NAMALWA (cell line): ENCODE data around the gene KCTD5.

Source experiments
- DNase-seq: peaks from one replicate; pipeline ENCODE4 v3.0.0-alpha.2; 2015; ENCODE audit warnings: low spot score

KCTD5 gene

DNA sequence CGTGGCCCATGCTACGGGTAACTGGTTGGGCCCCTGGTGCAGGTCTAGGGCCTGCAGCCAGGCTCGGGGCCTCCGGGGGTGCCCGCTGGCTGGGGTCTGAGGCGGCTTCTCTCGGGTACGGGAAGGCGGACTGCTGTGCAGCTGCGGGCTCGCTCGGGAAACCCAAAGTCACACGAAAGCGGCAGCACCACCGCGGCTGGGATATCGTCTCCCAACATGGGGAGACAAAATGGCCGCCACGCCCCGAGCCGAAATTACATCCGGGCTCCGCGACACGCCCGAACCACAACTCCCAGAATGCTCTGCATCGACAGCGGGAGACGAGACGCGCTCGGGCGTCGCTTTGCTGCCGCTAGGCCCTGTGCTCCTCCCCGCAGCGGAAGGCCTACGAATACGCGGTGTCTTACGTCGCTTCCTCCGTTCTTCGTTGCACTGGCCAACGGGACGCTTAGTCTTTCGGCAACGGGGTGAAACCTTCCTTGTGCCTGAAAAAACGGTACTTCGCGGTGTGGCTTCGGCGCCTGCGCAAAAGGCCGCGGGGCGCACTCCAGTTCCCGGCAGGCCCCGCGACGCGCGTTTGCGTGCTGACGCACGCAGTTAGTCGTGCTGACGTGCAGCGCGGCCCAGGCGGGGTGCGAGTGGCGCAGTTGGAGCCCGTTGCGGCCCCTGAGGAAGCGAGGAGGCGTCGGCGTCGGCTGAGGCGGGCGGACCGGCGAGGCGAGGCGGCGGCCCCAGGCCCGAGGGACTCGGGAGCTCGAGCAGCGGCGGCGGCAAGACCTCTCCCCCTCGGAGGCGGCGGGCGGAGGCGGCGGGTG, 69.9 kb downstream of the KCTD5 start, which contains the start of gene SRRM2:
Gene SRRM2 (plus strand): TSS at position 604 of the 815 bp plus-strand sequence. CDS start 3,727 bp downstream, outside the sequence.
- peak; percentile 97 for DNase-seq

GRCh38 chr16:2752850-2753732, 70.8 kb downstream of the KCTD5 start:
- DNase-seq: peak; percentile 82

DNA sequence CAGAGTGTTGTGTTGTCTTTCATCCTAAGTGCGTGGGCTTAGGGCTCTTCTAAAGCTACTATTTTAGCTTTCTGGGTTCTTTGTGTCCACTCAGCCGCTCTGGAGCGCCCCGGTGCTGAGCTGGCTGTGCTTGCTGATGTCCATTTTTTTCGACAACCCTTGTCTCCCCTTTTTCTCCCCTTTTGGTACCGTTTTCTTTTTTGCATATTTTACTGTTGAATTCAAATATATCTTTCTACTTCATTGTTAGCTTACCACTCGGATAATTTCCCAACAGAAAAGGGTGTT, 71.4 kb downstream of the KCTD5 start:
- no peak for DNase-seq

GRCh38 chr16:2755158-2755557, 72.8 kb downstream of the KCTD5 start:
- DNase-seq: no peak

DNA sequence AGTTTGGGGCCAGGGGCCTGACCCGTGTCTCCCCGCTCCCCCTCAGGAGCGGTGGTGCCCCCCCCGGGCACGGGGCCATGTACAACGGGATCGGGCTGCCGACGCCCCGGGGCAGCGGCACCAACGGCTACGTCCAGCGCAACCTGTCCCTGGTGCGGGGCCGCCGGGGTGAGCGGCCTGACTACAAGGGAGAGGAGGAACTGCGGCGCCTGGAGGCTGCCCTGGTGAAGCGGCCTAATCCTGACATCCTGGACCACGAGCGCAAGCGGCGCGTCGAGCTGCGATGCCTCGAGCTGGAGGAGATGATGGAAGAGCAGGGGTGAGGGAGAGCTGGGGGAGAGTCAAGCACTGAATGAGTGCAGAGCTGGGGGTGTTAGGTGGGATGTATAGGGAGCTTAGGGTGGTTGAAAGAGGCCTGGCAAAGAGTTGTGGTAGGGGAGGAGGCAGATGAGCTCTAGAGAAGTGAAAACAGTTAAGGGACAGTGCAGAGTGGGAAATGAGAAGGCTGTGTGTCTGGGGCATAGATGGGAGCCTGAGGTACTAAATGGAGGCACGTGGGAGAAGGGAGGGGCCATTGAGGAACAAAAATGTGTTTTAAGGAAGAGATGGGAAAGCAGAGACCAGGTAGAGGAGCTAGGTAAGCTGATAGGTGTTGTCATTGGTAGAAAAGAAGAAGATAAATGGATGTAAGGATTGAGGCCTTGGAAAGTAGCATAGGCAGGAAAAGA, 74.1 kb downstream of the KCTD5 start:
- no peak for DNase-seq

DNA sequence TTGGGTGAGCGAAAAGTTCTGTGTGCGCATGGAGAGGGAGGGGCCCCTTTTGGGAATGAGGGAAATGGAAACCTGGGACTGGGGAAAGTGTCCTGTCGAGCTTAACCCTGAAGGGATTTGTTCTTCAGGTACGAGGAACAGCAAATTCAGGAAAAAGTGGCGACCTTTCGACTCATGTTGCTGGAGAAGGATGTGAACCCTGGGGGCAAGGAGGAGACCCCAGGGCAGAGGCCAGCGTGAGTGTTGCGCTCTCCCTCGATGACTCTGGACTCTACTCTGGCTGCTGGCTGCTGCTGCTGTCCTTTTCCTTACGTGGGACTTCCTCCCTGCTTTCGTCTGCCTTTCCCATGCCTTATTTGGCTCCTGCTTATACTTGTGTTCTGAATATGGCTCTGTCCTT, 75.0 kb downstream of the KCTD5 start:
- DNase-seq: no peak
